Measurements from ENCODE around the gene UBE2Q2.

Gene UBE2Q2

GRCh38 chr15:75817138-75817935 lies 25.9 kb upstream of the UBE2Q2 start:
- Histone ChIP-seq H2AFZ (peak overlapping the region; percentile 41), H3K4me2 (ENCODE audit: low read length) (no peak overlapping the region), H3K36me3 (ENCODE audit: control insufficient read depth, insufficient read depth, low read length) (no peaks in the 10 kb centered on the region), H3K9me3 (ENCODE audit: control insufficient read depth, low read length) (no peaks in the 10 kb centered on the region), H3K9ac (no peak overlapping the region), H3K4me3 (ENCODE audit: low read depth, low read length) (no peak overlapping the region), H3K27ac (no peak overlapping the region), H3K4me1 (no peaks in the 10 kb centered on the region), H3K27me3 (ENCODE audit: control insufficient read depth, insufficient read depth, low read length) (no peaks in the 10 kb centered on the region), H3K79me2 (no peaks in the 10 kb centered on the region)
- TF ChIP-seq CTCF (IDR thresholded peaks at IDR 0.05): no peak

- no peak overlapping the region for H3K4me3 ChIP-seq (ENCODE audit: low read depth, low read length)
- no peaks in the 10 kb centered on the region for H3K4me1 ChIP-seq
- H3K9me3 ChIP-seq (ENCODE audit: control insufficient read depth, low read length): no peaks in the 10 kb centered on the region
- no peak for TF ChIP-seq CTCF (IDR thresholded peaks at IDR 0.05)
- no peaks in the 10 kb centered on the region for H3K36me3 ChIP-seq (ENCODE audit: control insufficient read depth, insufficient read depth, low read length)
- H3K9ac ChIP-seq: no peak overlapping the region
- H3K27me3 ChIP-seq (ENCODE audit: control insufficient read depth, insufficient read depth, low read length): no peaks in the 10 kb centered on the region
- no peaks in the 10 kb centered on the region for H3K79me2 ChIP-seq
- no peak overlapping the region for H3K4me2 ChIP-seq (ENCODE audit: low read length)
- no peak overlapping the region for H3K27ac ChIP-seq
- no peak overlapping the region for H2AFZ ChIP-seq
Measured at GRCh38 chr15:75820206-75820605, 23.0 kb upstream of the UBE2Q2 start.

GRCh38 chr15:75821786-75822345 lies 21.4 kb upstream of the UBE2Q2 start:
- Histone ChIP-seq H3K36me3 (ENCODE audit: control insufficient read depth, insufficient read depth, low read length) (no peaks in the 10 kb centered on the region), H3K4me1 (no peaks in the 10 kb centered on the region), H2AFZ (no peak overlapping the region), H3K79me2 (no peaks in the 10 kb centered on the region), H3K27ac (no peak overlapping the region), H3K4me3 (ENCODE audit: low read depth, low read length) (no peak overlapping the region), H3K4me2 (ENCODE audit: low read length) (no peak overlapping the region), H3K9me3 (ENCODE audit: control insufficient read depth, low read length) (no peaks in the 10 kb centered on the region), H3K27me3 (ENCODE audit: control insufficient read depth, insufficient read depth, low read length) (no peaks in the 10 kb centered on the region), H3K9ac (no peak overlapping the region)
- no peak for TF ChIP-seq CTCF (IDR thresholded peaks at IDR 0.05)

- Histone ChIP-seq H3K9me3 (ENCODE audit: control insufficient read depth, low read length) (no peaks in the 10 kb centered on the region), H2AFZ (no peak overlapping the region), H3K27ac (no peak overlapping the region), H3K79me2 (no peaks in the 10 kb centered on the region), H3K4me1 (no peaks in the 10 kb centered on the region), H3K4me3 (ENCODE audit: low read depth, low read length) (no peak overlapping the region), H3K9ac (no peak overlapping the region), H3K4me2 (ENCODE audit: low read length) (no peak overlapping the region), H3K27me3 (ENCODE audit: control insufficient read depth, insufficient read depth, low read length) (no peaks in the 10 kb centered on the region), H3K36me3 (ENCODE audit: control insufficient read depth, insufficient read depth, low read length) (no peaks in the 10 kb centered on the region)
- TF ChIP-seq CTCF (IDR thresholded peaks at IDR 0.05): no peak
Measured at GRCh38 chr15:75822685-75823278, 20.5 kb upstream of the UBE2Q2 start.
